ENCODE data around the gene FLOT1. TPM values are rescaled to one million over a fixed set of nuclear protein-coding genes. Genes with fewer than 3 reads are reported as not detected.
A peak's percentile ranks its signal among the peaks of the same experiment; 100 is the strongest.

The FLOT1 gene
- total RNA-seq, 1 donor from 2014 or later = 77.6 TPM

GRCh38 chr6:30779850-30780641 lies 37.6 kb upstream of the FLOT1 start:
- Histone ChIP-seq H3K9me3 (ENCODE audit: insufficient read depth, low read depth, low read length) (no peaks in the 10 kb centered on the region), H3K4me1 (ENCODE audit: insufficient read depth, low read length) (peaks cover 40% of the 10 kb centered on the region), H3K27me3 (ENCODE audit: insufficient read depth, low read length) (no peaks in the 10 kb centered on the region), H3K27ac (ENCODE audit: low read depth, low read length) (peak overlapping the region; percentile 97), H3K4me3 (ENCODE audit: insufficient read depth, low read depth, low read length) (no peak overlapping the region), H3K4me2 (ENCODE audit: low read length) (no peak overlapping the region), H3K9ac (ENCODE audit: low read length) (peak overlapping the region; percentile 82), H4K20me1 (ENCODE audit: insufficient read depth, low read length) (no peaks in the 10 kb centered on the region), H3K79me2 (ENCODE audit: insufficient read depth, low read length) (no peaks in the 10 kb centered on the region), H2AFZ (ENCODE audit: low read depth, low read length) (no peak overlapping the region), H3K36me3 (ENCODE audit: insufficient read depth, low read length) (no peaks in the 10 kb centered on the region)
- Mint-ChIP-seq H3K9me3 (ENCODE audit: unreplicated experiment) (no peaks in the 10 kb centered on the region), H3K4me1 (ENCODE audit: low read depth, unreplicated experiment) (peaks cover 43% of the 10 kb centered on the region), H3K27me3 (ENCODE audit: low read depth, unreplicated experiment) (peaks cover 3% of the 10 kb centered on the region), H3K36me3 (ENCODE audit: low read depth, unreplicated experiment) (no peaks in the 10 kb centered on the region), H3K4me3 (ENCODE audit: unreplicated experiment) (no peak overlapping the region), H3K27ac (ENCODE audit: unreplicated experiment) (peak overlapping the region; percentile 100)
- TF ChIP-seq, protein P1, sequence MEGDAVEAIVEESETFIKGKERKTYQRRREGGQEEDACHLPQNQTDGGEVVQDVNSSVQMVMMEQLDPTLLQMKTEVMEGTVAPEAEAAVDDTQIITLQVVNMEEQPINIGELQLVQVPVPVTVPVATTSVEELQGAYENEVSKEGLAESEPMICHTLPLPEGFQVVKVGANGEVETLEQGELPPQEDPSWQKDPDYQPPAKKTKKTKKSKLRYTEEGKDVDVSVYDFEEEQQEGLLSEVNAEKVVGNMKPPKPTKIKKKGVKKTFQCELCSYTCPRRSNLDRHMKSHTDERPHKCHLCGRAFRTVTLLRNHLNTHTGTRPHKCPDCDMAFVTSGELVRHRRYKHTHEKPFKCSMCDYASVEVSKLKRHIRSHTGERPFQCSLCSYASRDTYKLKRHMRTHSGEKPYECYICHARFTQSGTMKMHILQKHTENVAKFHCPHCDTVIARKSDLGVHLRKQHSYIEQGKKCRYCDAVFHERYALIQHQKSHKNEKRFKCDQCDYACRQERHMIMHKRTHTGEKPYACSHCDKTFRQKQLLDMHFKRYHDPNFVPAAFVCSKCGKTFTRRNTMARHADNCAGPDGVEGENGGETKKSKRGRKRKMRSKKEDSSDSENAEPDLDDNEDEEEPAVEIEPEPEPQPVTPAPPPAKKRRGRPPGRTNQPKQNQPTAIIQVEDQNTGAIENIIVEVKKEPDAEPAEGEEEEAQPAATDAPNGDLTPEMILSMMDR (IDR thresholded peaks at IDR 0.05; ENCODE audit: insufficient read depth, low read depth, low read length) = no peak
- no peak for TF ChIP-seq EZH2 (IDR thresholded peaks at IDR 0.05; ENCODE audit: insufficient read depth, low read length)
- FAIRE-seq = no peak
- no peak for DNase-seq (ENCODE audit: low read depth)

DNA sequence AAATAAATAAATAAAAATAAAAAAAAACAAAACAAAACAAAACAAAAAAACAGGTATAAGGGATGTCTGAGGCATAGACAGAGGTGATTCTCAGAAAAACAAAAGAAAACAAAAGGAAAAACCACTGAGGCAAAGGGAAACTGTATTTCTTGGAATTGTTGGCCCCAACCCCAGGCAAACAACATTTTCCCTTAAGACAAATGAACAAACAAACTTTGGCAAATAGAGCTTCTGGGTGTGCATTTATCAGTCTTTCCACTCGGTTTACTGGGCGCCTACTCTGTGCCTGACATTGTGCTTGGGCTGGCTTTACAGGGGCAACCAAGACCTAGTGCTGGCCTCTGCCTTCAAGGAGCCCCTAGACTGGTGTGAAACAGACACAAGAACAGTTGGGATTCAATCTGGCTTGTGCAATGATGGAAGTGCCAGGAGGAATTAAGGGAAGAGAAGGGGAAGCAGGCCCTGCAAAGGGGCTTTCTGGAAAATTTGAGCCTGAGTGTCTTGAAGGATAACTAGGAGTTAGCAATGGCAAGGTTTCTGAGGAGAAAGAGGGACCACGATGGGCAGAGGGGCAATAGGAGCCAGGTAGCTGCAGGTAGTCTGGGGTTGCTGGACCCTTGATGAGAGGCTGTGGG lies 35.6 kb upstream of the FLOT1 start:
- Histone ChIP-seq H3K9ac (ENCODE audit: low read length) (no peak overlapping the region), H3K4me3 (ENCODE audit: insufficient read depth, low read depth, low read length) (no peak overlapping the region), H3K27ac (ENCODE audit: low read depth, low read length) (peak overlapping the region; percentile 15), H3K9me3 (ENCODE audit: insufficient read depth, low read depth, low read length) (no peaks in the 10 kb centered on the region), H4K20me1 (ENCODE audit: insufficient read depth, low read length) (no peaks in the 10 kb centered on the region), H3K27me3 (ENCODE audit: insufficient read depth, low read length) (no peaks in the 10 kb centered on the region), H2AFZ (ENCODE audit: low read depth, low read length) (no peak overlapping the region), H3K36me3 (ENCODE audit: insufficient read depth, low read length) (no peaks in the 10 kb centered on the region), H3K4me1 (ENCODE audit: insufficient read depth, low read length) (peaks cover 40% of the 10 kb centered on the region), H3K4me2 (ENCODE audit: low read length) (no peak overlapping the region), H3K79me2 (ENCODE audit: insufficient read depth, low read length) (no peaks in the 10 kb centered on the region)
- DNase-seq (ENCODE audit: low read depth) = no peak
- Mint-ChIP-seq H3K9me3 (ENCODE audit: unreplicated experiment) (no peaks in the 10 kb centered on the region), H3K4me1 (ENCODE audit: low read depth, unreplicated experiment) (peaks cover 46% of the 10 kb centered on the region), H3K4me3 (ENCODE audit: unreplicated experiment) (peak overlapping the region; percentile 34), H3K27ac (ENCODE audit: unreplicated experiment) (peak overlapping the region; percentile 75), H3K36me3 (ENCODE audit: low read depth, unreplicated experiment) (peaks cover 2% of the 10 kb centered on the region), H3K27me3 (ENCODE audit: low read depth, unreplicated experiment) (peaks cover 3% of the 10 kb centered on the region)
- no peak for FAIRE-seq
- no peak for TF ChIP-seq EZH2 (IDR thresholded peaks at IDR 0.05; ENCODE audit: insufficient read depth, low read length)
- TF ChIP-seq, protein P1 (IDR thresholded peaks at IDR 0.05; ENCODE audit: insufficient read depth, low read depth, low read length) = no peak

DNA sequence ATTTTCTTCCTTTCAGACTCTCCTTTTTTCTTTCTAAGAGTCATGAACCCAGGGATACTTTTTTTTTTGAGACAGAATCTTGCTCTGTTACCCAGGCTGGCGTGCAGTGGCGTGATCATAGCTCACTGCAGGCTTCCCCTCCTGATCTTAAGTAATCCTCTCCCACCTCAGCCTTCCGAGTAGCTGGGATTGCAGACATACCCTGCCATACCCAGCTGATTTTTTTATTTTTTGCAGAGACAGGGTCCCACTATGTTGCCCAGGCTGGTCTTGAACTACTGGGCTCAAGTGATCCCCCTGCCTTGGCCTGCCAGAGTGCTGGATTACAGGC lies 34.6 kb upstream of the FLOT1 start:
- Mint-ChIP-seq H3K4me3 (ENCODE audit: unreplicated experiment) (no peak overlapping the region), H3K27ac (ENCODE audit: unreplicated experiment) (peak overlapping the region; percentile 60), H3K4me1 (ENCODE audit: low read depth, unreplicated experiment) (peaks cover 40% of the 10 kb centered on the region), H3K9me3 (ENCODE audit: unreplicated experiment) (no peaks in the 10 kb centered on the region), H3K27me3 (ENCODE audit: low read depth, unreplicated experiment) (peaks cover 3% of the 10 kb centered on the region), H3K36me3 (ENCODE audit: low read depth, unreplicated experiment) (peaks cover 2% of the 10 kb centered on the region)
- Histone ChIP-seq H4K20me1 (ENCODE audit: insufficient read depth, low read length) (no peaks in the 10 kb centered on the region), H3K9me3 (ENCODE audit: insufficient read depth, low read depth, low read length) (no peaks in the 10 kb centered on the region), H3K79me2 (ENCODE audit: insufficient read depth, low read length) (no peaks in the 10 kb centered on the region), H3K27me3 (ENCODE audit: insufficient read depth, low read length) (no peaks in the 10 kb centered on the region), H3K9ac (ENCODE audit: low read length) (no peak overlapping the region), H3K4me2 (ENCODE audit: low read length) (no peak overlapping the region), H3K36me3 (ENCODE audit: insufficient read depth, low read length) (no peaks in the 10 kb centered on the region), H3K27ac (ENCODE audit: low read depth, low read length) (no peak overlapping the region), H3K4me1 (ENCODE audit: insufficient read depth, low read length) (peaks cover 31% of the 10 kb centered on the region), H2AFZ (ENCODE audit: low read depth, low read length) (no peak overlapping the region), H3K4me3 (ENCODE audit: insufficient read depth, low read depth, low read length) (no peak overlapping the region)
- no peak for TF ChIP-seq EZH2 (IDR thresholded peaks at IDR 0.05; ENCODE audit: insufficient read depth, low read length)
- TF ChIP-seq, protein P1 (IDR thresholded peaks at IDR 0.05; ENCODE audit: insufficient read depth, low read depth, low read length) = no peak
- no peak for FAIRE-seq
- DNase-seq (ENCODE audit: low read depth) = no peak
